Suppressor macrophage treated with lipopolysaccharide for 4 hours (primary cell): ENCODE data around the gene NTN4.
"Not testable (repeated sequence)": the region's sequence is repeated elsewhere in the genome, so short reads cannot be mapped to it uniquely, and the experiment has no call there.

ENCODE experiments used
- DNase-seq: peaks from one replicate; pipeline ENCODE4 v3.0.0-alpha.2; 2020

The NTN4 gene

GRCh38 chr12:95796225-95796981 lies 5.8 kb upstream of the NTN4 start:
- no peak for DNase-seq

GRCh38 chr12:95790917-95791849 lies 619 bp upstream of the NTN4 start:
- no peak for DNase-seq

- DNase-seq: no peak
Measured at GRCh38 chr12:95789126-95790032, 1.2 kb downstream of the NTN4 start.

DNA sequence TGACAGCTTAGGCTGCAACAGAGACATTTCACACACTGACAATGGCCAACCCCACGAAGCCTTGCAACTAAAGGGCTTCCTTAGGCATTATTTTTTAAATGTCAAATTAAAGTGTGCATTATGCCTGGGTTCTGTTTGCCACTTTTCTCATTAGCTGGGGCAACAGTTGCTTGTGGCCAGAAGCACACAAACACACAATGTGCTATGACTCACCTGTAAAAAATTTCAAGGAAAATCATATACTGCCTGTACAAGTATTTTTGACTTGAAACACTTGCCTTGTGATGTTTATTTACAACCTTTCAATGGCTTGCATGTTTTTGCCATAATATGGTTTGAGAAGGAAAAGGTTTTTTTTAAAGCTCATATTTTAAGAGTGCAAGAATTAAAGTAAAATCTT lies 1.9 kb downstream of the NTN4 start:
- no peak for DNase-seq

DNA sequence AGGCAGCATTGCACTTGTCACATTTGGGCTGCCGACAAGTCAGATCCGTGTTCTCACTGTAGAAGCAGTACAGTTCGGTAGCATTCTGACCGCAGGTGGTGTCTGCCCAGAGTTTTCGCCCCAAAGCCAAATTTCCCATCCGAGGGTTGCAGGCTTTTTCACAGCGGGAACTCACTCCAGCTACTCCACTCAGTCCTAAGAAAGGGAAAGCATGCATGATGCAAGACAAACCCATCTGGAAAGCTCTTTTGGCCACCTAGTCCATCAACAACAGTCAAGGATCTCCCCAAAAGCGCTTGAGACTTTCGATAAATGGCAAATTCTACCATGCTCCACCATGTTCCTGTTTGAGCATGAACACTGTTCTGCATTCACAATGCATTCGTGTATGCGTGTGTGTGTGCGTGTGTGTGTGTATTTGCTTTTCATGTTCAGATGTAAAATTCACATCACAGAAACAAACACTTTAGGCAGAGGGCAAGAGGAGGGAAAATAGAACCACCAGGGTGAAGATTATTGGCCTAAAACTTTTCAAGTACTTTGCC lies 3.2 kb downstream of the NTN4 start:
- no peak for DNase-seq

GRCh38 chr12:95784915-95785314 lies 5.6 kb downstream of the NTN4 start:
- DNase-seq: no peak

GRCh38 chr12:95784286-95784685 lies 6.3 kb downstream of the NTN4 start:
- no peak for DNase-seq

- not testable (repeated sequence) for DNase-seq
Measured at GRCh38 chr12:95775466-95775865, 15.1 kb downstream of the NTN4 start.

- no peak for DNase-seq
Measured at GRCh38 chr12:95774311-95775045, 16.1 kb downstream of the NTN4 start.

DNA sequence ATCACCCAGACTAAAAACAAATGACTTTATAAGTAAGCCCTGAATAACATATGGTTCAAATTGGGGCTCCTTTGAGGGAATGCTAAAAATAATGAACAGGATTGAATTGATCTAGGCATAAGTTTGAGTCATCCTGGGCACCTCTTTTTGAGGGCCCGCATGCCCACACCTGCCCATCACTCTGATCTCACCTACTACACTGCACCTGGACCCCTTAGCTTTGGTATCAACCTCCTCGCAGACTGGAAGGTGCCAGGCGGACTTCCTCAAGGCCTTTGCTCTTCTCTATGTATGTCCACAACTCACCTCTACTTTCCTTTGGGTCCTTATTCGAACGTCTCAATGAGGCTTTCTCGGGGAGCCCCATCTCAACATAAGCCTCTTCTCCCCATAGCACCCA lies 17.2 kb downstream of the NTN4 start:
- DNase-seq: no peak

DNA sequence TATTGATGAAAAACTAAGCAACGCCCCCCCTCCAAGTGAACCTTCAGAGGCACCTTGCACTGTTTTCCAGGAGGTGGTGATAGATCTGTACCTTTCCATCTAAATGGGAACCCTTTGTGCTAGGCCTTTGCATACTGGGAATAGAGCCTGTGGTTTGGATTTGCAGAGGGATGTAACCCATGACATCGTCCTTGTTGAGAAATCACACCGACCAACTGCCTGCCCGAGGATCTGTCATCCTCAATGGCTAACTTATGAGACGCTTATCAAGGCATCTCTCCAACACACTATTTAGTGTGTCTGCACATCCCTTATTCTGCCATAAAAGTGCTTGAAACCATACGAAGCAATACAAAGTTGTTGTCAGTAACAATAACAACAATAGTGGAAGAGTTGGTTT lies 22.9 kb downstream of the NTN4 start:
- no peak for DNase-seq

GRCh38 chr12:95766356-95767019 lies 24.1 kb downstream of the NTN4 start:
- DNase-seq: no peak

DNA sequence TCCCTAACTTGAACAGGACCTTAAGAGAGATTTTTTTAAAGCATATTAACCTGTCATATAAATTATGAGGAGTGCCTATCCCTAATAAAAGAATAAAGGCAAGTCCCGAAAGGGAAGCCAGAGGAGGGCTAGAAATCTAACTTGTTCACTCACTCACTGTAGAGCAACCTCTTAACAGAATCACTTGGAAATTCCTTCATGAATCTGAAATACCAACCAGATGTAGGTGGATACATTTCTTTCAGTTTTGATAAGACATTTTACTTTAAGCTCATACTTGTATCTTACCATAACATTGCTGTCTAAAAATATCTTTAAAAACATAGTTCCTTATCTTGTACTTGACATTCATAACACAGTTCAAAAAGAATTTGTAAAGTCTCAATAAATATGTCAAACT lies 25.7 kb downstream of the NTN4 start:
- no peak for DNase-seq

GRCh38 chr12:95763809-95764253 lies 26.7 kb downstream of the NTN4 start:
- no peak for DNase-seq

DNA sequence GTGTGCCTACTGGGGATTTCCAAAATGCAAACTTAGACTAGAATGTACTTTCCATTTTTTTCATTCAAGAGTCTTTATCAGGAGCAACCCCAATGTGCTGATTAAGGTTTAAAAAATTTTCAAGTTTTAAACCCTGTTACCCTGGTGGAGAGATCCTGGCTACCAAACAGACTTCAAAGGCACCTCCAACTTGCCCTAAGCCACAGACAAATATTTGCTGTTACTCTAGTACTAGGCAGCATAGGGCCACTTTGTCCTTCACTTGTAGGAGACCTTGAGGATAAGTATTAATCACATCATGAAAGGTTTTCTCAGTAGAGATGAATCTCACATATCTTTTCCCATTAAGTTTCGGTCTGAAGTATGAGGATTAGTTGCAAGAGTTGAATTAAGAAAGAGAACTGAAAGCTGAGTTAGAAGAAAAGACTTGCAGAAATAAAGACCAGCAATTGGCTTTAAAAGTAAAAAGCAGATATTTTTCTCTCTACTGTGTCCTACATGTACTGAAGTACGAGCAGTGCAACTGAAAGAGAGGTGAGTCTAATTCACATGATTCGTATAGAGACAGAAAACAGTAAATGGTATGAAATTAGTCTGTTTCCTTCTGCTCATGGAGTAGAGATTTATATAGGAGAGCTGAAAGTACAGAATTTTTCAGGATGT lies 28.3 kb downstream of the NTN4 start:
- DNase-seq: no peak

GRCh38 chr12:95760371-95760770 lies 30.2 kb downstream of the NTN4 start:
- DNase-seq: no peak

DNA sequence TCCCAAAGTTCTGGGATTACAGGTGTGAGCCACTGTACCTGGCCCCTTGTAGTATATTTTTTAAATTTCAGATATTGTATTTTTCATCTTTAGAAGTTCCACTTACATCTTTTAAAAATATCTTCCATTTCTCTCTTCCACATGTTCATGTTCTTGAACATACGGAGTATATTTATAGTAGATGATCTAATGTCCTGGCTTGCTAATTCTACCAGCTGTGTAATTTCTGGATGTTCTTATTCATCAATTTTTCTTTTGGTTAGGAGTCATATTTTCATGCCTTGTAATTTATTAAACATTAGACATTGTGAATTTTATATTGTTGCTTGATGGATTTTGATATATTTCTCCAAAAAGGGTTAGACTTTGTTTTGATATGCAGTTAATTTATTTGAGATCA lies 30.8 kb downstream of the NTN4 start:
- DNase-seq: no peak

- no peak for DNase-seq
Measured at GRCh38 chr12:95759039-95759438, 31.5 kb downstream of the NTN4 start.

- no peak for DNase-seq
Measured at GRCh38 chr12:95756362-95756761, 34.2 kb downstream of the NTN4 start.

- DNase-seq: no peak
Measured at GRCh38 chr12:95755261-95755865, 35.2 kb downstream of the NTN4 start.
